ENCODE measurements around the gene PNPLA8.
"Not testable (repeated sequence)": the region's sequence is repeated elsewhere in the genome, so short reads cannot be mapped to it uniquely, and the experiment has no call there.

The PNPLA8 gene

GRCh38 chr7:108525985-108526767 is at the start of gene PNPLA8:
Gene PNPLA8 (minus strand): TSS chr7:108526135. CDS start chr7:108515491, 10,644 bp downstream.
- DNase-seq, result peak; percentile 100

- DNase-seq, result no peak
These were observed 49.2 kb upstream of the PNPLA8 start for GRCh38 chr7:108575156-108575555.

- no peak for DNase-seq
These were observed 46.5 kb upstream of the PNPLA8 start for GRCh38 chr7:108572480-108572879.

- peak; percentile 51 for DNase-seq
These were observed 44.3 kb upstream of the PNPLA8 start for GRCh38 chr7:108570146-108570755.

GRCh38 chr7:108569381-108570145 is 43.6 kb upstream of the PNPLA8 start, which contains the start of the genes DNAJB9 and THAP5:
Gene DNAJB9 (plus strand): TSS chr7:108569874. CDS start chr7:108571727, 1,853 bp downstream.
Gene THAP5 (minus strand): TSS chr7:108569706. CDS start chr7:108569569, 137 bp downstream.
- peak; percentile 99 for DNase-seq

GRCh38 chr7:108568801-108569380 is 43.0 kb upstream of the PNPLA8 start:
- DNase-seq, result no peak

- DNase-seq, result no peak
These were observed 40.1 kb upstream of the PNPLA8 start for GRCh38 chr7:108565987-108566386.

- no peak for DNase-seq
These were observed 35.2 kb upstream of the PNPLA8 start for GRCh38 chr7:108561047-108561619.

- no peak for DNase-seq
These were observed 33.3 kb upstream of the PNPLA8 start for GRCh38 chr7:108559253-108559652.

- no peak for DNase-seq
These were observed 31.7 kb upstream of the PNPLA8 start for GRCh38 chr7:108557617-108558016.

- DNase-seq, result no peak
These were observed 31.3 kb upstream of the PNPLA8 start for GRCh38 chr7:108557191-108557590.

GRCh38 chr7:108556665-108557064 is 30.7 kb upstream of the PNPLA8 start:
- not testable (repeated sequence) for DNase-seq

- not testable (repeated sequence) for DNase-seq
These were observed 22.4 kb upstream of the PNPLA8 start for GRCh38 chr7:108548141-108548896.

GRCh38 chr7:108541478-108541877 is 15.5 kb upstream of the PNPLA8 start:
- no peak for DNase-seq

- DNase-seq, result not testable (repeated sequence)
These were observed 12.8 kb upstream of the PNPLA8 start for GRCh38 chr7:108538685-108539084.

GRCh38 chr7:108538236-108538635 is 12.3 kb upstream of the PNPLA8 start:
- DNase-seq, result not testable (repeated sequence)

GRCh38 chr7:108537229-108537628 is 11.3 kb upstream of the PNPLA8 start:
- DNase-seq, result no peak

GRCh38 chr7:108535744-108536143 is 9.8 kb upstream of the PNPLA8 start:
- no peak for DNase-seq

- DNase-seq, result no peak
These were observed 9.3 kb upstream of the PNPLA8 start for GRCh38 chr7:108535257-108535656.

- no peak for DNase-seq
These were observed 7.8 kb upstream of the PNPLA8 start for GRCh38 chr7:108533712-108534111.

- DNase-seq, result peak; percentile 64
These were observed 3.4 kb upstream of the PNPLA8 start for GRCh38 chr7:108529341-108529740.

GRCh38 chr7:108528183-108528712 is 2.3 kb upstream of the PNPLA8 start:
- peak; percentile 15 for DNase-seq
